AML-193 (cell line): ENCODE results near the gene SAMD8.

Source experiments
- DNase-seq, 2 experiments: peaks; one replicate each; lab custom pipeline; 2025; lab: John Stamatoyannopoulos, UW

The SAMD8 gene

DNA sequence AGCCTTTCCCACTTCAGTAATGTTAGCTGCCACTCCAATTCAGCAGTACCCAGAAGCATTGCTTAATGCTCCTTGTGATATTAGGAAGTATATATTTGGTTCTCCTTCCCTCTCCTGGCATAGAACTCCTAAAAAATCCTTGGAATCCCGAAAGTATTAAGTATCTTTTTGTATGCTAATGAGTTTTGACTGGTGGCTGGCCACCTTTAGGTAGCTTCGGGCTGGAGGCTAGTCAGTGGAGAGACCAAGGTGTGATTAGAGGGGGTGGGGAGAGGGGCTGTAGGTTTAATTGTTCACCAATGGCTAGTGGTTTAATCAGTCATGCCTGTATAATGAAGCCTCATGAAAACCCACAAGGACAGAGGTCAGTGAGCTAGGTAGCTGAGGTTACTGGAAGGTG is 112.1 kb downstream of the SAMD8 start:
- no peak for DNase-seq

DNA sequence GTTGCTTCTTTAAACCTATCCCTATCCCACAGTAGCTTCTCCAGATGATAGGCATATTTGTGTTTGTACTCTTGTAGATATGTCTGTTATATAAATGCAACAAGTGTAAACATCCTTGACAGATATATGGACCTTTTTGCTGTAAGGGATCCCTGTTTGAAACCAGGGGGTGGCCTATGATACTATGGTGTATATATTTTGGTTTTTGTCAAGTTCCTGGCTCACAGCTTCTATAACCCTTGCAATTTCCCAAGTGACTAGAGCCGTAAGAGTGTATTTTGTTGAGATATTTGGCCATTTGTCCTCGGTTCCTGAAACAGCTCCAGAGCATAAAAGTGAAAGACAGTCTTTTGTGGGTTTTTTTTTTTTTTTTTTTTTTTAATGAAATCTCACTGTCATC is 114.6 kb downstream of the SAMD8 start:
- DNase-seq = no peak

DNA sequence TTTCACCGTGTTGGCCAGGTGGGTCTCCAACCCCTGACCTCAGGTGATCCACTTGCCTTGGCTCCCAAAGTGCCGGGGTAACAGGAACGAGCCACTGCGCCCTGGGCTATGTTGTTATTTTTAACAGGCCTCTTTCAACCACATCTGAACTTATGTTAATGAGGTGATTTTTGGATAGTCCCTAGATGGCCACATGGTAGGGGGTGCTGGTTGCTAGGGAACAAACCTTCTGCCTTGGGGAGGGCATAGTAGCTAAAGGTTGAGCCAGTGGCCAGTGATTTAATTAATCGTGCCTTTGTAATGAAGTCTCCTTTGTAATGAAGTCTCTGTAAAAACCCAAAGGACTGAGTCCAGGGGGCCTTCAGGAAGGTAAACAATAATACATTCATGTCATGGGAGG is 115.2 kb downstream of the SAMD8 start:
- DNase-seq = no peak

DNA sequence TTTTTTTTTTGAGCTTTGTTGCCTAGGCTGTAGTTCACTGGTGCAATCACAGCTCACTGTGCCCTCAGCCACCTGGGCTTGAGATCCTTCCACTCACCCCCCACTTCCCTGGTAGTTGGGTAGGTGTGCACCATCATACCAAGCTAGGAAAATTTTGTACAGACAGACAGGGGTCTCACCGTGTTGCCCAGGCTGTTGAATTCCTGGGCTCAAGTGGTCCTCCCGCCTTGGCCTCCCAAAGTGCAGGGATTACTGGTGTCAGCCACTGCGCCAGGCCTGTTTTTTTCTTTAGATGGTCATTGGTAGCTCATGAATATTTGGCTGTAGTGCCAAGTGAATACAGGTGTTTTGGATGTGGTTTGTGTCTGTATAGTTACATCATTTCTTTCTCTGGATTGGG is 116.8 kb downstream of the SAMD8 start:
- no peak for DNase-seq

DNA sequence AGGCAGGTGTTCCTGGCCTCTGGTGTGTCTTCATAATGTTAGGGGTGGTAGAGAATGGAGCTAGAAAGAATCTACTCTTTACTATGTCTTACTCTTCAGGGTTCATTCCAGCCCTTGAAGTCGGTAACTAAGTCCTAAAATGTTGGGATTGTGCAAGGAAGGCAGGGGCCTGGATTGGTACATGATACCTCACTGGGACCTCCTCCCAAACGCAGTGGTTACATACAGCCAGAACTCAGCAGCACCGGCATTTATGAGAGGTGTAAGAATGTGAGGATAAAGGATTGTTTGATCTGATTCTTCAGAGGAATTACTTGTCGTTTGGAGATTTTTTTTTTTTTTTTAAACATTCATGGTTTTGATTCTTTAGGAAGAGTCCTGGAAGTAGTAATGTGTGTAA is 117.4 kb downstream of the SAMD8 start:
- no peak for DNase-seq

DNA sequence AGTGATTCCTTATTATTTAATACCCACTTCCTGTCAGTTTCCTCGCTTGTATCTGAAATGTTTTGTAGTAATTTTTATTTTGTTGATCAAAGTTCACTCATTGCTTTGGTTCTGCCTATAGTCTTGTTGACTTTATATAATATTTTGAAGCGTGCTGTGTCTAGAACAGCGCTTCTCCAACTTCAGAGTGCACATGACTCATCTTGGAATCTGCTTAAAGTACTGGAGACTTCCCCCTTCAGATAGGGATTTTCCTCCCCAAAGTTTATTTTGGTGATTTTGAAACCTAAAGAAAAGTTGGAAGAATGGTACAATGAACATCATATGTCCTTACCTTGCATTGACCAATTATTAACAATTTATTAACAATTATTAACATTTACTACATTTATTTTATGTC is 118.5 kb downstream of the SAMD8 start:
- no peak for DNase-seq

DNA sequence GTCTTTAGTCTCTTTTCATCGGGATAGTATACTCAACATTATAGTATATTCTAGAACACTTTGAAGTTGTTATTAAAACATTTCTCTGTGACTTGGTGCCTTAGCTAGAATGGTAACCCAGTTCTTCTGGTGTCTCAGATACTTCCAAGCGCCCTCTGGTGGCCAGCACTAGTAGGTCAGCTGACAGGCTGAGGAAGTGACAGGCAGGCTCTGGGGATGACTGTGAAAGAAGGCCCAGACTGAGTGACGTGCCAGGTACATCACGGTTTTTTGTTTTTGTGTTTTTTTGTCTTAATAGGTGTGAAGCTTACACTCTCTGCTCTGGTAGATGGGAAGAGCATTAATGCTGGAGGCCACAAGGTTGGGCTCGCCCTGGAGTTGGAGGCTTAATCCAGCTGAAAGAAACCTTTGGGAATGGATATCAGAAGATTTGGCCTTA is 119.2 kb downstream of the SAMD8 start:
- DNase-seq = peak; percentile 70
